ENCODE results near the gene GRIN1. TPM values are rescaled to one million over a fixed set of nuclear protein-coding genes. Genes with fewer than 3 reads are reported as not detected.

Gene GRIN1
- total RNA-seq, 4 donors from 2014 or later = not detected

DNA sequence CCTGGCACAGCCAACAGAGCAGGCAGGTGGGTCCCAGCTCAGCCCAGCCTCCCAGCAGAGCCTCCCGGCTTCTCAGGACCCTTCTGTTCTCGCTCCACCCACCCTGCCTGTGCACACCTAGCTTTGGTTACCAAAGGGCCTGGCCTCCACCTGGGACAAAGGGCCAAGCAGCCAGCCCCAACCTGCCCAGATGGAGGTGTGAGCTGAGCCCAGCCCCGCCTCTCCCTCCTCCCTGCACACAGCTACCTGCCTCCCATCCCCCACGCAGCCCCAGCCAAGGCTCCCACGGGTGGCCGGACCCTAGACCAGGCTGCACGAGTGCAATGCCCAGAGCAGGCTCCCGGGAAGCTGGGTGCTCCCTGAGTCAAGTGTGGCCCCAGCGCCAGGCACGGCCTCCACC, 56.0 kb downstream of the GRIN1 start:
- peak overlapping the region in 2 of 4 donors; percentile 74 to 96 for H3K4me3 ChIP-seq
- H3K4me1 ChIP-seq = peaks cover under 1 to 67% (median 8%) of the 10 kb centered on the region in 4 donors
- DNase-seq = peak in 2 of 3 donors; percentile 72 to 81
- no peaks in the 10 kb centered on the region for H3K27me3 ChIP-seq
- TF ChIP-seq POLR2A (IDR thresholded peaks at IDR 0.05) = peak in 1 of 2 donors; percentile 5
- TF ChIP-seq, protein P1, sequence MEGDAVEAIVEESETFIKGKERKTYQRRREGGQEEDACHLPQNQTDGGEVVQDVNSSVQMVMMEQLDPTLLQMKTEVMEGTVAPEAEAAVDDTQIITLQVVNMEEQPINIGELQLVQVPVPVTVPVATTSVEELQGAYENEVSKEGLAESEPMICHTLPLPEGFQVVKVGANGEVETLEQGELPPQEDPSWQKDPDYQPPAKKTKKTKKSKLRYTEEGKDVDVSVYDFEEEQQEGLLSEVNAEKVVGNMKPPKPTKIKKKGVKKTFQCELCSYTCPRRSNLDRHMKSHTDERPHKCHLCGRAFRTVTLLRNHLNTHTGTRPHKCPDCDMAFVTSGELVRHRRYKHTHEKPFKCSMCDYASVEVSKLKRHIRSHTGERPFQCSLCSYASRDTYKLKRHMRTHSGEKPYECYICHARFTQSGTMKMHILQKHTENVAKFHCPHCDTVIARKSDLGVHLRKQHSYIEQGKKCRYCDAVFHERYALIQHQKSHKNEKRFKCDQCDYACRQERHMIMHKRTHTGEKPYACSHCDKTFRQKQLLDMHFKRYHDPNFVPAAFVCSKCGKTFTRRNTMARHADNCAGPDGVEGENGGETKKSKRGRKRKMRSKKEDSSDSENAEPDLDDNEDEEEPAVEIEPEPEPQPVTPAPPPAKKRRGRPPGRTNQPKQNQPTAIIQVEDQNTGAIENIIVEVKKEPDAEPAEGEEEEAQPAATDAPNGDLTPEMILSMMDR (IDR thresholded peaks at IDR 0.05) = no peak
- peaks cover 0 to 31% (median 0%) of the 10 kb centered on the region in 3 donors for H3K36me3 ChIP-seq
- peak overlapping the region in 3 of 4 donors; percentile 85 to 98 (median 92) for H3K27ac ChIP-seq
- no peaks in the 10 kb centered on the region for H3K9me3 ChIP-seq

DNA sequence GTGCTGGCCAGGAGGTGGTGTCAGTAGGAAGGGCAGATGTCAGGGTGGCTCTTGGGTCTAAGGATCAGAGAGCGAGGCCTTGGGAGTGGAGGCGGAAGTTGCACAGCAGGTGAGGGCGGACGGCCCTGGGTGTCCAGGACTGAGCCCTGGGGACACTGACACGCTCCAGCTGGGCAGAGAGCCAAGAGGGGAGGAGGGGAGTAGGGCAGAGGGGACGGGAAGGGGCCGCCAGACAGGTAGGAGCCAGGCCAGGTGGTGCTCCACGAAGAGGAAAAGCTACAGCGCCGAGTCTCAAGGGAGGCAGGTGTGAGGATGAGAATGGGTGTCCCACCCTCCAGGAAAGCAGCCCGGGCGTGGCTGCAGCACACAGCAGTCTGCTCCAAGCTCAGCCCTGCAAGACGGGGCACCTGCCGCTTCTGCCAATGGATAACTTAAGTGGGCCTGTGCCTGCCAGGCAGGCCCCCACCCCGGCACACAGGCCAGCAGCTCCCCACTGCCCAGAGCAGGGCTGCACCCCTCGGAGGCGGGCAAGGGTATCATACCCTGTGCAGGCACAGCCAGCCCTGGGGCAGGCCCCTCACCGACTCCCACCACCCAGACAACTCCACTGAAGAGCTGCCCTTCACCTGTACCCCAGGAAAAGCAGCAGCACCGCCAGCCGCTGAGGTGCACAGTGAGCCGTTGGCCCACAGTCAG, 56.7 kb downstream of the GRIN1 start:
- Histone ChIP-seq H3K27ac (peak overlapping the region in 3 of 4 donors; percentile 85 to 98 (median 92)), H3K4me3 (peak overlapping the region in 2 of 4 donors; percentile 74 to 96), H3K27me3 (no peaks in the 10 kb centered on the region), H3K36me3 (peaks cover 0 to 26% (median 0%) of the 10 kb centered on the region in 3 donors), H3K9me3 (no peaks in the 10 kb centered on the region), H3K4me1 (peaks cover 0 to 60% (median 5%) of the 10 kb centered on the region in 4 donors)
- peak; percentile 49 to 64 for TF ChIP-seq POLR2A (IDR thresholded peaks at IDR 0.05)
- TF ChIP-seq, protein P1 (IDR thresholded peaks at IDR 0.05) = peak in 2 of 6 experiments; percentile 18 to 30
- DNase-seq = peak in 2 of 3 donors; percentile 83 to 92

DNA sequence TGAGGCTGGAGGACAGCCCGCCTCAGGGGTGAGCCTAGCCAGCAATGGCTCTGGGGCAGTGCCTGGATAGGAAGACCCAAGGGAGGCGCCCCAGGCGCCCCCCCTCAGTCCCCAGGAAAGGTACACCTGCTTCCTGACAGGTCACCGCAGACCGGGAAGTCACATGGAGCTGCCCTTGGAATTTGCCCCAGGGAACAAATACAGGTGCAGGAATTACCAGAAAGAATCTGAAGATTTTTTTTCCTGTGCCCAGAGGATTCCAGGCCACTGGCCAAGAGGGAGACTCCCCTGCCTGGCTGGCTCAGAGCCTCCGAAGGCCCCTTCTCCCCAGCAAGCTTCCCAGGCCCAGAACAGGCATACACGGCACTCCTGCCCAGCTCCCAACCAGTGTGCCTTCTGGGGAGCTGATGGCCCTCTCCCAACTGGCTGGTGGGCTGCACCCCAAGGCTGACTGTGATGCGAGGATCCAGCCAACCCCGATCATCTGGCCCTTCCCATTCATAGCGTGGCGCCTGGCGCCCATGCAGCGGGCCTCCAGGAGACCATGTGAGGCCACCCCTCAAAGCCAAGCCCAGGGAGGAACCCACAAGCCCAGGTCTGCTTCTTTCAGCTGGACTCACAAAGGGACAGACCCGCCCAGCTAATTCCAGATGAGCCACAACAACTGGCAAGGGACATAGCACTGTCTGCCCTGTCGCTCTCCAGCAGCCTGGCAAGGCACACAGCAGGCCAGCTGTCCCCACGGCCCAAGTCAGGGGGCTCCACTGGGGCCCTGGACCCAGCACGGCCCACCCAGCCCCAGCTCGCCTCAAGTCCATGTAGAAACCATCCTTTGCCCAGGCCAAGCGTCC, 59.3 kb downstream of the GRIN1 start:
- Histone ChIP-seq H3K27ac (peak overlapping the region in 3 of 4 donors; percentile 85 to 98 (median 92)), H3K27me3 (no peaks in the 10 kb centered on the region), H3K4me1 (peaks cover 0 to 63% (median 13%) of the 10 kb centered on the region in 4 donors), H3K36me3 (no peaks in the 10 kb centered on the region), H3K9me3 (no peaks in the 10 kb centered on the region), H3K4me3 (peak overlapping the region in 3 of 4 donors; percentile 43 to 96 (median 74))
- peak in 2 of 3 donors; percentile 85 to 86 for DNase-seq
- TF ChIP-seq, protein P1 (IDR thresholded peaks at IDR 0.05) = no peak
- TF ChIP-seq POLR2A (IDR thresholded peaks at IDR 0.05) = peak; percentile 57 to 79

DNA sequence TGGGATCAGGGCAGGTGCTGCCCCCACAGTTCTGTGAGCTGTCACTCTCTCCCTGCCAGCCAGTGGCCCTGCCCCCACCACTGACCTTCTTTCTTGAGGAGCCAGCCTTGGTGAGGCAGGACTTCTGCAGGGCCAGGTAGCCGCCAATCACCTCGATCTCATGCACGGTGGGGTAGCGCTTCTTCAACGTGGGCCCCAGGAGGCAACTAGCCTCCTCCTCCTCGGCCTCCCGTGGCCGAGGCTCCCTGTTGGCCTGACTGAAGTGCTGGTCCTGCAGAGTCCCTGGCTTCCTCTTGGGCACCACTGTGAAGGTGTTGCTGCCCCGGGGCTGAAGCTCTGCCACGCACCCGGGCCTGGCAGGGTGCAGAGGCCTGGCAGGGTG, 59.9 kb downstream of the GRIN1 start:
- peak in 1 of 3 donors; percentile 70 for DNase-seq
- Histone ChIP-seq H3K27ac (peak overlapping the region in 3 of 4 donors; percentile 85 to 98 (median 92)), H3K36me3 (no peaks in the 10 kb centered on the region), H3K4me1 (peaks cover 0 to 68% (median 15%) of the 10 kb centered on the region in 4 donors), H3K4me3 (peak overlapping the region; percentile 43 to 96 (median 83)), H3K27me3 (no peaks in the 10 kb centered on the region), H3K9me3 (no peaks in the 10 kb centered on the region)
- TF ChIP-seq, protein P1 (IDR thresholded peaks at IDR 0.05) = no peak
- no peak for TF ChIP-seq POLR2A (IDR thresholded peaks at IDR 0.05)

- H3K27me3 ChIP-seq = no peaks in the 10 kb centered on the region
- H3K27ac ChIP-seq = peak overlapping the region in 3 of 4 donors; percentile 85 to 98 (median 92)
- peak in 1 of 3 donors; percentile 60 for DNase-seq
- no peaks in the 10 kb centered on the region for H3K36me3 ChIP-seq
- H3K9me3 ChIP-seq = no peaks in the 10 kb centered on the region
- H3K4me1 ChIP-seq = peaks cover 0 to 68% (median 18%) of the 10 kb centered on the region in 4 donors
- peak overlapping the region; percentile 43 to 96 (median 83) for H3K4me3 ChIP-seq
- TF ChIP-seq, protein P1 (IDR thresholded peaks at IDR 0.05) = no peak
- TF ChIP-seq POLR2A (IDR thresholded peaks at IDR 0.05) = no peak
These were observed 60.6 kb downstream of the GRIN1 start for GRCh38 chr9:137199411-137200121.

All from Peyer's patch (tissue), 4 donors.